ENCODE results near the gene PTPRF.

- TF ChIP-seq EZH2phosphoT487 (IDR thresholded peaks at IDR 0.05; ENCODE audit: borderline replicate concordance, low read length) (no peak), CTCF (IDR thresholded peaks at IDR 0.05; ENCODE audit: low read depth, low read length, poor library complexity, severe bottlenecking) (no peak)
Observed at GRCh38 chr1:43621386-43621785, 90.7 kb downstream of the PTPRF start.
